Measurements from ENCODE around the gene NPBWR2.

DNA sequence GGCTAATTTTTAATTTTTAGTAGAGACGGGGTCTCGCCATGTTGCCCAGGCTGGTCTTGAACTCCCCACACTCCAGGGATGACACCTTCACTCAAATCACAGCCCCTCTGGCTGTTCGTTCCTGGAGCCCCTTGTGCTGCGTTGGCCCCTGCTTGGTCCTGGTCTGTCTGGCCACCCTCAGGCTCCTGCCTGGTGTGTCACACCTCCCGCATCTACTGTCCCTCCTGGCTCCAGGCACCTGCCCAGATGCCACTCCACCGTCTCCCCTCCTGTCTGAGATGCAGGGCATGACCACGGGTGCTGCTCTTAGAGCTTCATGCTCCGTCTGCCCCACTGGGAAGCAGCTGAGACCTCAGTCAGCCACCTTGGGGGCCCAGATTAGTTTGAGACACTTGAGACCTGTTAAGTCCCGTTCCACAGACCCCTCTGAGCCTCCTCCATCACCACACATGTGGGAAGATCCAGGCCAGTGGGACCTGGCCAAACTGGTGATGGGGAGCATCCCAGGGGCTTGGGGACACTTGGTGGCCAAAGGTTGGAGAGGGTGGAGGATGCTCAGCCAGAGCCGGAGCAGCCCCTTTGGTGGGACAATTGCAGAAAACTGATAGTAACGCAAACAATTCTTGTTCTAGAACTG lies 21.9 kb upstream of the NPBWR2 start:
- TF ChIP-seq CTCF (IDR thresholded peaks at IDR 0.05; ENCODE audit: low read length) (no peak), EZH2 (IDR thresholded peaks at IDR 0.05; ENCODE audit: borderline replicate concordance, low read length) (no peak)
